Gastrocnemius medialis (tissue), 4 donors: ENCODE results near the gene NEIL1. TPM values are rescaled to one million over a fixed set of nuclear protein-coding genes. Genes with fewer than 3 reads are reported as not detected.
A peak's percentile ranks its signal among the peaks of the same experiment; 100 is the strongest.

Experiments used
- ATAC-seq, 2 donors: fragments of 150-250 bp; one replicate each; pipeline ENCODE4 v1.9.1; 2016
- DNase-seq, 2 donors: peaks; one replicate each; pipeline ENCODE4 v3.0.0-alpha.2; 2019
- H3K27ac ChIP-seq, 4 donors: fragments of 200-600 bp; sonication (generic); 1 replicate in 1 of 4; 2 replicates in 3 of 4; pipeline ENCODE4 v1.5.1; 2016 to 2018; ENCODE audit warnings: mild to moderate bottlenecking in 2 of 4, moderate library complexity in 1 of 4
- H3K27me3 ChIP-seq, 3 donors: fragments of 200-600 bp; sonication (generic) in 2 of 3; 1 replicate in 1 of 3; 2 replicates in 2 of 3; pipeline versions ENCODE4 v1.5.1 to v1.6.0; 2016 to 2019; ENCODE audit warnings: mild to moderate bottlenecking in 1 of 3, moderate library complexity in 1 of 3
- H3K36me3 ChIP-seq, 2 donors: fragments of 200-600 bp; sonication (generic) in 1 of 2; one replicate each; pipeline ENCODE4 v1.5.1; 2017 to 2018
- H3K4me1 ChIP-seq, 2 donors: fragments of 200-600 bp; sonication (generic) in 1 of 2; one replicate each; pipeline ENCODE4 v1.5.1; 2016 to 2017; ENCODE audit warnings: mild to moderate bottlenecking in 2 of 2
- H3K4me3 ChIP-seq, 4 donors: fragments of 200-600 bp; sonication (generic) in 3 of 4; 1 replicate in 1 of 4; 2 replicates in 3 of 4; pipeline ENCODE4 v1.5.1; 2016 to 2019; ENCODE audit warnings: mild to moderate bottlenecking in 2 of 4
- H3K9me3 ChIP-seq, 3 donors: fragments of 200-600 bp; sonication (generic) in 2 of 3; 1 replicate in 1 of 3; 2 replicates in 2 of 3; pipeline ENCODE4 v1.5.1; 2016 to 2019
- CTCF ChIP-seq, 5 experiments: fragments of 450-650 bp in 3 of 5; fragments of 200-600 bp in 2 of 5; sonication (generic) in 2 of 5; IDR thresholded peaks in 4 of 5; conservative IDR thresholded peaks in 1 of 5; 1 replicate in 4 of 5; 2 replicates in 1 of 5; pipeline ENCODE4 v1.5.1; 2016 to 2019; ENCODE audit warnings: antibody characterized with exemption in 5 of 5, mild to moderate bottlenecking in 3 of 5, moderate library complexity in 3 of 5
- POLR2A ChIP-seq, 2 donors: fragments of 450-650 bp; IDR thresholded peaks; one replicate each; pipeline ENCODE4 v1.6.1; 2017; ENCODE audit warnings: antibody characterized with exemption in 2 of 2, mild to moderate bottlenecking in 2 of 2, moderate library complexity in 2 of 2
- in situ Hi-C, 4 donors: fragments of 200-750 bp; cut with MboI; loops; one replicate each; pipeline versions ENCODE4 v1.15.0 to v1.8.0; 2017; ENCODE audit warnings: low sequenced_read_pairs in 4 of 4
- intact Hi-C: fragments of 100-400 bp; cut with DNase I; formaldehyde crosslinking; loops from one replicate; pipeline ENCODE4 v1.15.1; 2023; ENCODE audit warnings: low total_unique reads
- total RNA-seq, 4 donors: library from RNA; depleted of rRNA; stranded (reverse); fragments of >200 nt; gene quantifications; one replicate each; pipeline versions ENCODE4 v1.1.0 to v1.2.3, GENCODE V29; 2016

The NEIL1 gene
- total RNA-seq, 4 donors from 2014 or later: 3.9 to 11.1 (median 5.1) TPM

- intact Hi-C loops (loop anchor here (1.0 kb wide), 2 partner anchors 13 to 312 kb away; partner anchors contain the start of gene PPCDC), in situ Hi-C loops (no loop called here)
- peak overlapping the region; percentile 59 to 81 (median 72) for H3K27ac ChIP-seq
- DNase-seq: no peak
- H3K4me3 ChIP-seq: peak overlapping the region; percentile 74 to 89 (median 86)
- peaks cover 13 to 18% of the 10 kb centered on the region in 2 donors for H3K4me1 ChIP-seq
- no peaks in the 10 kb centered on the region for H3K9me3 ChIP-seq
- no peak for ATAC-seq
- no peaks in the 10 kb centered on the region for H3K36me3 ChIP-seq
- H3K27me3 ChIP-seq: no peaks in the 10 kb centered on the region
- TF ChIP-seq CTCF (IDR thresholded peaks at IDR 0.05 in 4 of 5, conservative IDR thresholded peaks at IDR 0.05 in 1 of 5): no peak
- TF ChIP-seq POLR2A (IDR thresholded peaks at IDR 0.05): no peak
Measured at GRCh38 chr15:75335313-75335704, 11.5 kb upstream of the NEIL1 start.

- H3K27ac ChIP-seq: peak within 1 kb of the TSS; percentile 59 to 81 (median 72)
- intact Hi-C loops (loop anchor here (1.0 kb wide), 3 partner anchors 12 to 313 kb away; partner anchors contain the start of genes MAN2C1 and PPCDC), in situ Hi-C loops (no loop called here)
- ATAC-seq: peak; percentile 93 to 97
- no peaks in the 10 kb centered on the region for H3K9me3 ChIP-seq
- H3K4me1 ChIP-seq: peaks cover 13 to 18% of the 10 kb centered on the region in 2 donors
- no peaks in the 10 kb centered on the region for H3K36me3 ChIP-seq
- peak; percentile 92 to 95 for DNase-seq
- no peaks in the 10 kb centered on the region for H3K27me3 ChIP-seq
- TF ChIP-seq CTCF (IDR thresholded peaks at IDR 0.05 in 4 of 5, conservative IDR thresholded peaks at IDR 0.05 in 1 of 5): peak in 1 of 5 experiments; percentile 41
- no peak for TF ChIP-seq POLR2A (IDR thresholded peaks at IDR 0.05)
- H3K4me3 ChIP-seq: peak within 1 kb of the TSS; percentile 74 to 89 (median 86)
Measured at GRCh38 chr15:75335705-75336355, 11.0 kb upstream of the NEIL1 start, which contains the start of gene COMMD4. COMMD4 (plus strand) TSS chr15:75336063; CDS start chr15:75336090, 27 bp downstream.

GRCh38 chr15:75338661-75339240 is 8.1 kb upstream of the NEIL1 start:
- no peaks in the 10 kb centered on the region for H3K9me3 ChIP-seq
- ATAC-seq: no peak
- H3K27ac ChIP-seq: no peak overlapping the region
- in situ Hi-C loops (no loop called here), intact Hi-C loops (no loop called here)
- no peak for DNase-seq
- no peaks in the 10 kb centered on the region for H3K27me3 ChIP-seq
- TF ChIP-seq CTCF (IDR thresholded peaks at IDR 0.05 in 4 of 5, conservative IDR thresholded peaks at IDR 0.05 in 1 of 5) (no peak), POLR2A (IDR thresholded peaks at IDR 0.05) (no peak)
- H3K4me3 ChIP-seq: no peak overlapping the region
- no peaks in the 10 kb centered on the region for H3K36me3 ChIP-seq
- peaks cover 13 to 19% of the 10 kb centered on the region in 2 donors for H3K4me1 ChIP-seq

- no peak for DNase-seq
- TF ChIP-seq CTCF (IDR thresholded peaks at IDR 0.05 in 4 of 5, conservative IDR thresholded peaks at IDR 0.05 in 1 of 5) (no peak), POLR2A (IDR thresholded peaks at IDR 0.05) (no peak)
- H3K9me3 ChIP-seq: no peaks in the 10 kb centered on the region
- no peaks in the 10 kb centered on the region for H3K36me3 ChIP-seq
- H3K27me3 ChIP-seq: no peaks in the 10 kb centered on the region
- intact Hi-C loops (no loop called here), in situ Hi-C loops (no loop called here)
- peaks cover 13 to 23% of the 10 kb centered on the region in 2 donors for H3K4me1 ChIP-seq
- ATAC-seq: no peak
- H3K4me3 ChIP-seq: no peak overlapping the region
- no peak overlapping the region for H3K27ac ChIP-seq
Measured at GRCh38 chr15:75339531-75340240, 7.2 kb upstream of the NEIL1 start.
